Measurements from ENCODE around the gene ABTB1. TPM values are rescaled to one million over a fixed set of nuclear protein-coding genes. Genes with fewer than 3 reads are reported as not detected.

ABTB1 gene
- total RNA-seq, 1 experiment from 2014 or later: 6.9 TPM

DNA sequence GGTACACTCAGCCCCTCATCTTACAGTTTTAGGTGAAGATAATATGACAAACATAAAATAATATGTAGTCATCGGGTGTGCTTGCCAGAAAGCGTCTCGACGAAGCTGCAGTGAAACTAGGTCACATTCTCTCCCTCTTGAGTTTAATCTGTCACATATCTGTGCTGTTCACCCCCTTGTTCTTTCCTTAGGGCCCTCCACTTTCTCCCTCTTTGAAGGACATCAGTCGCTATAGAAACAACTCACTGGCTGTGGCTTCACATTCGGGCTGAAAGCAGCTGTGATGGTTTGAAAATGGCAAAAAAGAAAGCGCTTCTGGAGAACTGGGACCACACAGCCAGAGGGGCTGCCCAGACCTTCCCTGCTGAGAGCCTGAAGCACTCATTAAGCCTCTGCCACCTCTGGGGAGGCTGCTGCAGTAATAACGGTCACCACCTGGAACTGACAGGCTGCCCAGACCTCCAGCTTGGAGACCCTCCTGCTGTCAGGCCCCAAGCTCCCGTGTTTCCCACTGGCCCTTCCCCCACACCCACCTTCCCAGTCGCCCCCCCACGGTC lies 50.3 kb downstream of the ABTB1 start:
- Histone ChIP-seq H3K27me3 (ENCODE audit: control insufficient read depth, insufficient read depth, low read length) (peaks cover 2% of the 10 kb centered on the region; the same call in 1 of the 2 replicates), H3K9me3 (ENCODE audit: control insufficient read depth, insufficient read depth, low read depth, low read length) (no peaks in the 10 kb centered on the region), H3K4me3 (ENCODE audit: low read depth in 2 of 2, low read length in 2 of 2) (no peak overlapping the region), H3K36me3 (ENCODE audit: control insufficient read depth, insufficient read depth, low read length) (no peaks in the 10 kb centered on the region), H3K4me1 (ENCODE audit: control insufficient read depth, insufficient read depth, low read length) (no peaks in the 10 kb centered on the region), H3K27ac (ENCODE audit: low read length) (no peak overlapping the region)
- ATAC-seq: no peak
- POLR2A ChIA-PET: no interaction called here
- DNase-seq (ENCODE audit: low read depth, low spot score): no peak
- in situ Hi-C loops (cut with HindIII; ENCODE audit: low pct_unique_long_range_greater_than_20kb, low sequenced_read_pairs) (no loop called here), intact Hi-C loops (cut with micrococcal nuclease; ENCODE audit: unreplicated experiment) (no loop called here)
- no peak for TF ChIP-seq SIN3A (IDR thresholded peaks at IDR 0.05; ENCODE audit: borderline replicate concordance, insufficient read depth, low read depth, low read length)
- TF ChIP-seq, protein P1, sequence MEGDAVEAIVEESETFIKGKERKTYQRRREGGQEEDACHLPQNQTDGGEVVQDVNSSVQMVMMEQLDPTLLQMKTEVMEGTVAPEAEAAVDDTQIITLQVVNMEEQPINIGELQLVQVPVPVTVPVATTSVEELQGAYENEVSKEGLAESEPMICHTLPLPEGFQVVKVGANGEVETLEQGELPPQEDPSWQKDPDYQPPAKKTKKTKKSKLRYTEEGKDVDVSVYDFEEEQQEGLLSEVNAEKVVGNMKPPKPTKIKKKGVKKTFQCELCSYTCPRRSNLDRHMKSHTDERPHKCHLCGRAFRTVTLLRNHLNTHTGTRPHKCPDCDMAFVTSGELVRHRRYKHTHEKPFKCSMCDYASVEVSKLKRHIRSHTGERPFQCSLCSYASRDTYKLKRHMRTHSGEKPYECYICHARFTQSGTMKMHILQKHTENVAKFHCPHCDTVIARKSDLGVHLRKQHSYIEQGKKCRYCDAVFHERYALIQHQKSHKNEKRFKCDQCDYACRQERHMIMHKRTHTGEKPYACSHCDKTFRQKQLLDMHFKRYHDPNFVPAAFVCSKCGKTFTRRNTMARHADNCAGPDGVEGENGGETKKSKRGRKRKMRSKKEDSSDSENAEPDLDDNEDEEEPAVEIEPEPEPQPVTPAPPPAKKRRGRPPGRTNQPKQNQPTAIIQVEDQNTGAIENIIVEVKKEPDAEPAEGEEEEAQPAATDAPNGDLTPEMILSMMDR (IDR thresholded peaks at IDR 0.05): no peak
- CTCF ChIA-PET: no interaction called here
- BruUV-seq (replicated peaks): no TSS peak

DNA sequence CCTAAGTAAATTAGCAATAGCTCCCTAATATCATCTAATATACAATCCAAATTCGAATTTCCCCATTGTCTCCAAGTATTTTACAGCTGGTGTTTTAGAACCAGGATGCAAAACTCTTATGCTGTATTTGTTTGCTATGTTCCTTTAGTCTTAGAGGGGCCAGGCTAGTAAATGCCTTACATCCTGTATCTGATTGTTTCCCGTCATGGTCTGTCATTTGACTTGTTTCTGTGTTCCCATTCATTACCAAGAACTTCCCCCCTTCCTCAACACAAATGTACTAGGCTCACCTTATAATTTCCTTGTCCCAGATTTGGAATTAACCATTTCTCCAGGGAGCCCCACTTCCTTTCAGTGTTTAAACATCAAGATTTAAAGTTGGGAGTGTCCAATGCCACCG lies 54.1 kb downstream of the ABTB1 start:
- H3K4me3 ChIP-seq (ENCODE audit: low read depth in 2 of 2, low read length in 2 of 2): no peak overlapping the region
- no peaks in the 10 kb centered on the region; the same call in 1 of the 2 replicates for H3K27me3 ChIP-seq (ENCODE audit: control insufficient read depth, insufficient read depth, low read length)
- TF ChIP-seq, protein P2, sequence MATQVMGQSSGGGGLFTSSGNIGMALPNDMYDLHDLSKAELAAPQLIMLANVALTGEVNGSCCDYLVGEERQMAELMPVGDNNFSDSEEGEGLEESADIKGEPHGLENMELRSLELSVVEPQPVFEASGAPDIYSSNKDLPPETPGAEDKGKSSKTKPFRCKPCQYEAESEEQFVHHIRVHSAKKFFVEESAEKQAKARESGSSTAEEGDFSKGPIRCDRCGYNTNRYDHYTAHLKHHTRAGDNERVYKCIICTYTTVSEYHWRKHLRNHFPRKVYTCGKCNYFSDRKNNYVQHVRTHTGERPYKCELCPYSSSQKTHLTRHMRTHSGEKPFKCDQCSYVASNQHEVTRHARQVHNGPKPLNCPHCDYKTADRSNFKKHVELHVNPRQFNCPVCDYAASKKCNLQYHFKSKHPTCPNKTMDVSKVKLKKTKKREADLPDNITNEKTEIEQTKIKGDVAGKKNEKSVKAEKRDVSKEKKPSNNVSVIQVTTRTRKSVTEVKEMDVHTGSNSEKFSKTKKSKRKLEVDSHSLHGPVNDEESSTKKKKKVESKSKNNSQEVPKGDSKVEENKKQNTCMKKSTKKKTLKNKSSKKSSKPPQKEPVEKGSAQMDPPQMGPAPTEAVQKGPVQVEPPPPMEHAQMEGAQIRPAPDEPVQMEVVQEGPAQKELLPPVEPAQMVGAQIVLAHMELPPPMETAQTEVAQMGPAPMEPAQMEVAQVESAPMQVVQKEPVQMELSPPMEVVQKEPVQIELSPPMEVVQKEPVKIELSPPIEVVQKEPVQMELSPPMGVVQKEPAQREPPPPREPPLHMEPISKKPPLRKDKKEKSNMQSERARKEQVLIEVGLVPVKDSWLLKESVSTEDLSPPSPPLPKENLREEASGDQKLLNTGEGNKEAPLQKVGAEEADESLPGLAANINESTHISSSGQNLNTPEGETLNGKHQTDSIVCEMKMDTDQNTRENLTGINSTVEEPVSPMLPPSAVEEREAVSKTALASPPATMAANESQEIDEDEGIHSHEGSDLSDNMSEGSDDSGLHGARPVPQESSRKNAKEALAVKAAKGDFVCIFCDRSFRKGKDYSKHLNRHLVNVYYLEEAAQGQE (IDR thresholded peaks at IDR 0.05; ENCODE audit: insufficient read depth in 1 of 2, low read depth in 2 of 2, low read length in 1 of 2): no peak
- TF ChIP-seq, protein P1 (IDR thresholded peaks at IDR 0.05): no peak
- no peak for TF ChIP-seq POLR2AphosphoS5 (IDR thresholded peaks at IDR 0.05; ENCODE audit: low read depth, low read length)
- POLR2A ChIA-PET: no interaction called here
- no peaks in the 10 kb centered on the region for H3K9me3 ChIP-seq (ENCODE audit: control insufficient read depth, insufficient read depth, low read depth, low read length)
- CTCF ChIA-PET: no interaction called here
- no peaks in the 10 kb centered on the region for H3K4me1 ChIP-seq (ENCODE audit: control insufficient read depth, insufficient read depth, low read length)
- ATAC-seq (no peak), DNase-seq (ENCODE audit: low read depth, low spot score) (no peak)
- H3K27ac ChIP-seq (ENCODE audit: low read length): no peak overlapping the region
- in situ Hi-C loops (cut with HindIII; ENCODE audit: low pct_unique_long_range_greater_than_20kb, low sequenced_read_pairs) (no loop called here), intact Hi-C loops (cut with micrococcal nuclease; ENCODE audit: unreplicated experiment) (no loop called here)
- no peaks in the 10 kb centered on the region for H3K36me3 ChIP-seq (ENCODE audit: control insufficient read depth, insufficient read depth, low read length)
- BruUV-seq (replicated peaks): no TSS peak

Data from Panc1 (cell line).